ENCODE measurements around the gene STAP2.
A peak's percentile ranks its signal among the peaks of the same experiment; 100 is the strongest.

STAP2 gene

GRCh38 chr19:4310247-4311121, 28.1 kb downstream of the STAP2 start:
- no peak overlapping the region for H3K9ac ChIP-seq (ENCODE audit: low read depth in 1 of 2, low read length in 2 of 2)
- no peaks in the 10 kb centered on the region for H3K4me1 ChIP-seq (ENCODE audit: control insufficient read depth in 1 of 2, insufficient read depth in 2 of 2, low read length in 2 of 2)
- H3K4me3 ChIP-seq (ENCODE audit: low read depth in 1 of 2, low read length in 2 of 2) = no peak overlapping the region
- peaks cover 0 to 3% of the 10 kb centered on the region in 2 donors for H3K27me3 ChIP-seq (ENCODE audit: control insufficient read depth in 1 of 2, insufficient read depth in 2 of 2, low read length in 2 of 2)
- H3K27ac ChIP-seq (ENCODE audit: low read depth, low read length) = no peak overlapping the region
- H3K36me3 ChIP-seq (ENCODE audit: control insufficient read depth in 1 of 2, insufficient read depth in 2 of 2, low read length in 2 of 2) = no peaks in the 10 kb centered on the region
- no peaks in the 10 kb centered on the region for H3K9me3 ChIP-seq (ENCODE audit: control insufficient read depth in 1 of 2, low read length in 2 of 2)

GRCh38 chr19:4305659-4306058, 33.0 kb downstream of the STAP2 start:
- Histone ChIP-seq H3K4me1 (ENCODE audit: control insufficient read depth in 1 of 2, insufficient read depth in 2 of 2, low read length in 2 of 2) (peaks cover 0 to 3% of the 10 kb centered on the region in 2 donors), H3K27ac (ENCODE audit: low read depth, low read length) (no peak overlapping the region), H3K9me3 (ENCODE audit: control insufficient read depth in 1 of 2, low read length in 2 of 2) (no peaks in the 10 kb centered on the region), H3K4me3 (ENCODE audit: low read depth in 1 of 2, low read length in 2 of 2) (no peak overlapping the region), H3K9ac (ENCODE audit: low read depth in 1 of 2, low read length in 2 of 2) (no peak overlapping the region), H3K27me3 (ENCODE audit: control insufficient read depth in 1 of 2, insufficient read depth in 2 of 2, low read length in 2 of 2) (peaks cover 0 to 3% of the 10 kb centered on the region in 2 donors), H3K36me3 (ENCODE audit: control insufficient read depth in 1 of 2, insufficient read depth in 2 of 2, low read length in 2 of 2) (no peaks in the 10 kb centered on the region)

- Histone ChIP-seq H3K9ac (ENCODE audit: low read depth in 1 of 2, low read length in 2 of 2) (no peak overlapping the region), H3K27ac (ENCODE audit: low read depth, low read length) (no peak overlapping the region), H3K36me3 (ENCODE audit: control insufficient read depth in 1 of 2, insufficient read depth in 2 of 2, low read length in 2 of 2) (no peaks in the 10 kb centered on the region), H3K9me3 (ENCODE audit: control insufficient read depth in 1 of 2, low read length in 2 of 2) (no peaks in the 10 kb centered on the region), H3K27me3 (ENCODE audit: control insufficient read depth in 1 of 2, insufficient read depth in 2 of 2, low read length in 2 of 2) (peaks cover 0 to 3% of the 10 kb centered on the region in 2 donors), H3K4me1 (ENCODE audit: control insufficient read depth in 1 of 2, insufficient read depth in 2 of 2, low read length in 2 of 2) (peaks cover 0 to 3% of the 10 kb centered on the region in 2 donors), H3K4me3 (ENCODE audit: low read depth in 1 of 2, low read length in 2 of 2) (no peak overlapping the region)
These were observed 33.4 kb downstream of the STAP2 start for GRCh38 chr19:4305257-4305612.

GRCh38 chr19:4304538-4305256, 33.9 kb downstream of the STAP2 start, which contains the start of gene FSD1:
FSD1 (plus strand) TSS chr19:4304598; CDS start chr19:4304747, 149 bp downstream.
- no peak within 1 kb of the TSS for H3K4me3 ChIP-seq (ENCODE audit: low read depth in 1 of 2, low read length in 2 of 2)
- H3K27ac ChIP-seq (ENCODE audit: low read depth, low read length) = no peak within 1 kb of the TSS
- H3K27me3 ChIP-seq (ENCODE audit: control insufficient read depth in 1 of 2, insufficient read depth in 2 of 2, low read length in 2 of 2) = peaks cover 0 to 3% of the 10 kb centered on the region in 2 donors
- peaks cover 0 to 3% of the 10 kb centered on the region in 2 donors for H3K4me1 ChIP-seq (ENCODE audit: control insufficient read depth in 1 of 2, insufficient read depth in 2 of 2, low read length in 2 of 2)
- no peaks in the 10 kb centered on the region for H3K36me3 ChIP-seq (ENCODE audit: control insufficient read depth in 1 of 2, insufficient read depth in 2 of 2, low read length in 2 of 2)
- no peaks in the 10 kb centered on the region for H3K9me3 ChIP-seq (ENCODE audit: control insufficient read depth in 1 of 2, low read length in 2 of 2)
- H3K9ac ChIP-seq (ENCODE audit: low read depth in 1 of 2, low read length in 2 of 2) = no peak within 1 kb of the TSS

GRCh38 chr19:4303819-4304537, 34.6 kb downstream of the STAP2 start:
- H3K4me3 ChIP-seq (ENCODE audit: low read depth in 1 of 2, low read length in 2 of 2) = no peak overlapping the region
- peaks cover 0 to 3% of the 10 kb centered on the region in 2 donors for H3K27me3 ChIP-seq (ENCODE audit: control insufficient read depth in 1 of 2, insufficient read depth in 2 of 2, low read length in 2 of 2)
- H3K9me3 ChIP-seq (ENCODE audit: control insufficient read depth in 1 of 2, low read length in 2 of 2) = no peaks in the 10 kb centered on the region
- H3K27ac ChIP-seq (ENCODE audit: low read depth, low read length) = no peak overlapping the region
- H3K9ac ChIP-seq (ENCODE audit: low read depth in 1 of 2, low read length in 2 of 2) = no peak overlapping the region
- H3K4me1 ChIP-seq (ENCODE audit: control insufficient read depth in 1 of 2, insufficient read depth in 2 of 2, low read length in 2 of 2) = peaks cover 0 to 3% of the 10 kb centered on the region in 2 donors
- H3K36me3 ChIP-seq (ENCODE audit: control insufficient read depth in 1 of 2, insufficient read depth in 2 of 2, low read length in 2 of 2) = no peaks in the 10 kb centered on the region

- Histone ChIP-seq H3K27me3 (ENCODE audit: control insufficient read depth in 1 of 2, insufficient read depth in 2 of 2, low read length in 2 of 2) (peaks cover 0 to 3% of the 10 kb centered on the region in 2 donors), H3K9ac (ENCODE audit: low read depth in 1 of 2, low read length in 2 of 2) (no peak within 1 kb of the TSS), H3K9me3 (ENCODE audit: control insufficient read depth in 1 of 2, low read length in 2 of 2) (no peaks in the 10 kb centered on the region), H3K4me1 (ENCODE audit: control insufficient read depth in 1 of 2, insufficient read depth in 2 of 2, low read length in 2 of 2) (peaks cover 0 to 3% of the 10 kb centered on the region in 2 donors), H3K27ac (ENCODE audit: low read depth, low read length) (no peak within 1 kb of the TSS), H3K4me3 (ENCODE audit: low read depth in 1 of 2, low read length in 2 of 2) (peak within 1 kb of the TSS in 1 of 2 donors; percentile 28), H3K36me3 (ENCODE audit: control insufficient read depth in 1 of 2, insufficient read depth in 2 of 2, low read length in 2 of 2) (no peaks in the 10 kb centered on the region)
These were observed 36.4 kb downstream of the STAP2 start, which contains the start of gene TMIGD2 for GRCh38 chr19:4302243-4302640. TMIGD2 (minus strand) TSS chr19:4302389; CDS start chr19:4302385, 4 bp downstream.

GRCh38 chr19:4301590-4302242, 36.9 kb downstream of the STAP2 start:
- Histone ChIP-seq H3K4me3 (ENCODE audit: low read depth in 1 of 2, low read length in 2 of 2) (peak overlapping the region in 1 of 2 donors; percentile 28), H3K9ac (ENCODE audit: low read depth in 1 of 2, low read length in 2 of 2) (no peak overlapping the region), H3K36me3 (ENCODE audit: control insufficient read depth in 1 of 2, insufficient read depth in 2 of 2, low read length in 2 of 2) (no peaks in the 10 kb centered on the region), H3K9me3 (ENCODE audit: control insufficient read depth in 1 of 2, low read length in 2 of 2) (no peaks in the 10 kb centered on the region), H3K27me3 (ENCODE audit: control insufficient read depth in 1 of 2, insufficient read depth in 2 of 2, low read length in 2 of 2) (peaks cover 0 to 3% of the 10 kb centered on the region in 2 donors), H3K27ac (ENCODE audit: low read depth, low read length) (no peak overlapping the region), H3K4me1 (ENCODE audit: control insufficient read depth in 1 of 2, insufficient read depth in 2 of 2, low read length in 2 of 2) (peaks cover 0 to 3% of the 10 kb centered on the region in 2 donors)

- Histone ChIP-seq H3K36me3 (ENCODE audit: control insufficient read depth in 1 of 2, insufficient read depth in 2 of 2, low read length in 2 of 2) (no peaks in the 10 kb centered on the region), H3K4me1 (ENCODE audit: control insufficient read depth in 1 of 2, insufficient read depth in 2 of 2, low read length in 2 of 2) (peaks cover 0 to 3% of the 10 kb centered on the region in 2 donors), H3K4me3 (ENCODE audit: low read depth in 1 of 2, low read length in 2 of 2) (no peak overlapping the region), H3K27ac (ENCODE audit: low read depth, low read length) (no peak overlapping the region), H3K9ac (ENCODE audit: low read depth in 1 of 2, low read length in 2 of 2) (no peak overlapping the region), H3K27me3 (ENCODE audit: control insufficient read depth in 1 of 2, insufficient read depth in 2 of 2, low read length in 2 of 2) (no peaks in the 10 kb centered on the region), H3K9me3 (ENCODE audit: control insufficient read depth in 1 of 2, low read length in 2 of 2) (no peaks in the 10 kb centered on the region)
These were observed 38.0 kb downstream of the STAP2 start for GRCh38 chr19:4300589-4300988.

GRCh38 chr19:4298810-4299550, 39.6 kb downstream of the STAP2 start:
- Histone ChIP-seq H3K4me3 (ENCODE audit: low read depth in 1 of 2, low read length in 2 of 2) (no peak overlapping the region), H3K27ac (ENCODE audit: low read depth, low read length) (no peak overlapping the region), H3K27me3 (ENCODE audit: control insufficient read depth in 1 of 2, insufficient read depth in 2 of 2, low read length in 2 of 2) (peaks cover 0 to 4% of the 10 kb centered on the region in 2 donors), H3K9me3 (ENCODE audit: control insufficient read depth in 1 of 2, low read length in 2 of 2) (no peaks in the 10 kb centered on the region), H3K4me1 (ENCODE audit: control insufficient read depth in 1 of 2, insufficient read depth in 2 of 2, low read length in 2 of 2) (peaks cover 0 to 3% of the 10 kb centered on the region in 2 donors), H3K36me3 (ENCODE audit: control insufficient read depth in 1 of 2, insufficient read depth in 2 of 2, low read length in 2 of 2) (no peaks in the 10 kb centered on the region), H3K9ac (ENCODE audit: low read depth in 1 of 2, low read length in 2 of 2) (no peak overlapping the region)

Data from duodenal mucosa (tissue), 2 donors.